ENCODE measurements around the gene KLF17. TPM values are rescaled to one million over a fixed set of nuclear protein-coding genes. Genes with fewer than 3 reads are reported as not detected.

KLF17 gene, protein sequence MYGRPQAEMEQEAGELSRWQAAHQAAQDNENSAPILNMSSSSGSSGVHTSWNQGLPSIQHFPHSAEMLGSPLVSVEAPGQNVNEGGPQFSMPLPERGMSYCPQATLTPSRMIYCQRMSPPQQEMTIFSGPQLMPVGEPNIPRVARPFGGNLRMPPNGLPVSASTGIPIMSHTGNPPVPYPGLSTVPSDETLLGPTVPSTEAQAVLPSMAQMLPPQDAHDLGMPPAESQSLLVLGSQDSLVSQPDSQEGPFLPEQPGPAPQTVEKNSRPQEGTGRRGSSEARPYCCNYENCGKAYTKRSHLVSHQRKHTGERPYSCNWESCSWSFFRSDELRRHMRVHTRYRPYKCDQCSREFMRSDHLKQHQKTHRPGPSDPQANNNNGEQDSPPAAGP
- 0.36 and 0.59 TPM in 2 replicates for total RNA-seq

DNA sequence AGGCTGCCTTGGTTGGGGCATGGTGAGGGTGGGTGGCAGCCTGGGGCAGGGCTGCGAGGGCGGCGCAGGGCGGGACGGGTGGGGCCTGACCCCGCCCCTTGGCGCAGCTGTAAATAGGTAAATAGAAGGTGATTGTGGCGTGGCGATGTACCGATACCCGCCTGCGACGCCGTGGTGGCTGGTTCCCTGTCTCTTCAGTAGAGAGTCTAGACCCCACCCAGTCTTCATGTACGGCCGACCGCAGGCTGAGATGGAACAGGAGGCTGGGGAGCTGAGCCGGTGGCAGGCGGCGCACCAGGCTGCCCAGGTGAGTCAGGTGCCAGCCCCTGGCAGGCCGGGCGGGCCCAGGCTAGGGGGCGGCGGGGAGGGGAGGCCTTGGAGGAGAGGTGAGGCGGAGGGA, at the start of gene KLF17:
Gene KLF17 (plus strand): TSS at position 140 of the 400 bp plus-strand sequence. CDS start 87 bp downstream, at position 227.
- Histone ChIP-seq H3K27ac (ENCODE audit: low read depth, low read length) (no peak within 1 kb of the TSS), H3K4me1 (ENCODE audit: insufficient read depth, low read length) (no peaks in the 10 kb centered on the region), H2AFZ (ENCODE audit: low read length) (no peak within 1 kb of the TSS), H3K4me2 (ENCODE audit: insufficient read depth, low read length) (no peak within 1 kb of the TSS), H3K36me3 (ENCODE audit: insufficient read depth, low read length) (no peaks in the 10 kb centered on the region), H3K27me3 (ENCODE audit: insufficient read depth, low read length) (no peaks in the 10 kb centered on the region), H4K20me1 (ENCODE audit: insufficient read depth, low read length) (no peaks in the 10 kb centered on the region), H3K9me3 (ENCODE audit: low read depth, low read length) (no peaks in the 10 kb centered on the region), H3K4me3 (ENCODE audit: insufficient read depth, low read length) (no peak within 1 kb of the TSS), H3K79me2 (ENCODE audit: insufficient read depth, low read length) (no peaks in the 10 kb centered on the region)
- TF ChIP-seq, protein P1, sequence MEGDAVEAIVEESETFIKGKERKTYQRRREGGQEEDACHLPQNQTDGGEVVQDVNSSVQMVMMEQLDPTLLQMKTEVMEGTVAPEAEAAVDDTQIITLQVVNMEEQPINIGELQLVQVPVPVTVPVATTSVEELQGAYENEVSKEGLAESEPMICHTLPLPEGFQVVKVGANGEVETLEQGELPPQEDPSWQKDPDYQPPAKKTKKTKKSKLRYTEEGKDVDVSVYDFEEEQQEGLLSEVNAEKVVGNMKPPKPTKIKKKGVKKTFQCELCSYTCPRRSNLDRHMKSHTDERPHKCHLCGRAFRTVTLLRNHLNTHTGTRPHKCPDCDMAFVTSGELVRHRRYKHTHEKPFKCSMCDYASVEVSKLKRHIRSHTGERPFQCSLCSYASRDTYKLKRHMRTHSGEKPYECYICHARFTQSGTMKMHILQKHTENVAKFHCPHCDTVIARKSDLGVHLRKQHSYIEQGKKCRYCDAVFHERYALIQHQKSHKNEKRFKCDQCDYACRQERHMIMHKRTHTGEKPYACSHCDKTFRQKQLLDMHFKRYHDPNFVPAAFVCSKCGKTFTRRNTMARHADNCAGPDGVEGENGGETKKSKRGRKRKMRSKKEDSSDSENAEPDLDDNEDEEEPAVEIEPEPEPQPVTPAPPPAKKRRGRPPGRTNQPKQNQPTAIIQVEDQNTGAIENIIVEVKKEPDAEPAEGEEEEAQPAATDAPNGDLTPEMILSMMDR (IDR thresholded peaks at IDR 0.05; ENCODE audit: extremely low read depth, low read depth, low read length), result no peak
- no peak for DNase-seq (ENCODE audit: insufficient read length, low spot score, missing footprints)

DNA sequence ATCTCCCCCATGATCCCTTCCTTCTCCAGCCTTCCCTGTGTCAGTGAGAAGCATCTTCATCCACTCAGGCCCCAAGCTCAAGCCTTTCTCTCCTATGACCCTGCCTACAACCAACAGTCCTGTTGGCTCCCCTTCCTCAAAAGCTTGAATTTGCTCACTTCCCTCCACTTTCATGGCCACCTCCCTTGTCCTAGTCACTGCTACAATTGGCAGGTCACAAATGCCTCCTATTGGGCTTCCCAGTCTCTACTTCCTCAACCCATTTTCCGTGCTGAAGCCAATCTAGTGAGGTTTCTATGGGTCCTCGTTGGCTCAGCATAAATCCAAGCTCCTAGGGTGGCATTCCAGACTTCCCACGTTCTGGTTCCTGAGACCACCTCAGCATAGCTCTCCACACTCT, 47.2 kb upstream of the KLF17 start:
- H3K4me2 ChIP-seq (ENCODE audit: insufficient read depth, low read length), result no peak overlapping the region

DNA sequence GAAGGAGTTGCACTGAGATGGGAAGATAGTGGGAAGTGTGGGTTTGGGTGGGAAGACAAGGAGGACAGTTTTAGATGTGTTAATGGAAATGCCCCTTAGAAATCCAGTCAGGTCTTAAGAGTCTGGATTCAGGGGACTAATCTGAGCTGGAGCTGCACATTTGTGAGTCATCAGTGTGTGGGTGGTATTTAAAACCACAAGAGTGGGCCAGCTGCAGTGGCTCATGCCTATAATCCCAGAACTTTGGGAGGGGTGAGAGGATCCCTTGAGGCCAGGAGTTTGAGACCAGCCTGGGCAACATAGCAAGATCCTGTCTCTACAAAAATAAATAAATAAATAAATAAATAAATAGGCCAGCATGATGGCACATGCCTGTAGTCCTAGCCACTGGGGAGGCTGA, 46.4 kb upstream of the KLF17 start:
- Histone ChIP-seq H3K27me3 (ENCODE audit: insufficient read depth, low read length) (no peaks in the 10 kb centered on the region), H3K4me1 (ENCODE audit: insufficient read depth, low read length) (peaks cover 8% of the 10 kb centered on the region), H2AFZ (ENCODE audit: low read length) (no peak overlapping the region), H4K20me1 (ENCODE audit: insufficient read depth, low read length) (no peaks in the 10 kb centered on the region), H3K9me3 (ENCODE audit: low read depth, low read length) (no peaks in the 10 kb centered on the region), H3K36me3 (ENCODE audit: insufficient read depth, low read length) (no peaks in the 10 kb centered on the region), H3K27ac (ENCODE audit: low read depth, low read length) (no peak overlapping the region), H3K79me2 (ENCODE audit: insufficient read depth, low read length) (no peaks in the 10 kb centered on the region), H3K4me3 (ENCODE audit: insufficient read depth, low read length) (no peak overlapping the region), H3K4me2 (ENCODE audit: insufficient read depth, low read length) (no peak overlapping the region)
- DNase-seq (ENCODE audit: insufficient read length, low spot score, missing footprints), result peak; percentile 91
- TF ChIP-seq, protein P1 (IDR thresholded peaks at IDR 0.05; ENCODE audit: extremely low read depth, low read depth, low read length), result no peak

More for the DNA sequence above, 47.2 kb upstream of the KLF17 start:
- Histone ChIP-seq H3K27ac (ENCODE audit: low read depth, low read length) (no peak overlapping the region), H4K20me1 (ENCODE audit: insufficient read depth, low read length) (no peaks in the 10 kb centered on the region), H3K9me3 (ENCODE audit: low read depth, low read length) (no peaks in the 10 kb centered on the region), H3K4me3 (ENCODE audit: insufficient read depth, low read length) (no peak overlapping the region), H3K4me1 (ENCODE audit: insufficient read depth, low read length) (peaks cover 8% of the 10 kb centered on the region), H3K27me3 (ENCODE audit: insufficient read depth, low read length) (no peaks in the 10 kb centered on the region), H2AFZ (ENCODE audit: low read length) (no peak overlapping the region), H3K79me2 (ENCODE audit: insufficient read depth, low read length) (no peaks in the 10 kb centered on the region), H3K36me3 (ENCODE audit: insufficient read depth, low read length) (no peaks in the 10 kb centered on the region)
- TF ChIP-seq, protein P1 (IDR thresholded peaks at IDR 0.05; ENCODE audit: extremely low read depth, low read depth, low read length), result no peak
- no peak for DNase-seq (ENCODE audit: insufficient read length, low spot score, missing footprints)

DNA sequence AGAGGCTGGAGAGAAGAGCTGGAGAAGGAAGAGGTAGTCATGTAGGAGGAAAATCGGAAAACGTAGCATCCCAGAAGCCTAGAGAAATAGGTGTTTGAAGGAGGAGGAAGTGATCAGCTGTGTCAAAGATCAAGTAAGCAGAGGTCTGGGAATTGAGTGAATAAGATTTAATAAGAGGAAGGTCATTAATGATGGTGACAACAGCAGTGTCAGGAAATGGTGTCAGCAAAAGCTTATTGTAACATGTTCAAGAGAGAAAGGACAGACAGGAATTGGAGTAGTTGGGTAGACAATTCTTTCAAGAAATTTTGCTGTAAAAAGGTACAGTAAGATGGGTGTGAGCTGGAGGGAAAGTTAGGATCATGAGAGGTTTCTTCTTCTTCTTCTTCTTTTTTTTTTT, 45.8 kb upstream of the KLF17 start:
- Histone ChIP-seq H4K20me1 (ENCODE audit: insufficient read depth, low read length) (no peaks in the 10 kb centered on the region), H3K36me3 (ENCODE audit: insufficient read depth, low read length) (no peaks in the 10 kb centered on the region), H3K4me3 (ENCODE audit: insufficient read depth, low read length) (no peak overlapping the region), H3K79me2 (ENCODE audit: insufficient read depth, low read length) (no peaks in the 10 kb centered on the region), H2AFZ (ENCODE audit: low read length) (no peak overlapping the region), H3K9me3 (ENCODE audit: low read depth, low read length) (no peaks in the 10 kb centered on the region), H3K4me2 (ENCODE audit: insufficient read depth, low read length) (no peak overlapping the region), H3K27me3 (ENCODE audit: insufficient read depth, low read length) (no peaks in the 10 kb centered on the region), H3K27ac (ENCODE audit: low read depth, low read length) (no peak overlapping the region), H3K4me1 (ENCODE audit: insufficient read depth, low read length) (peaks cover 8% of the 10 kb centered on the region)
- TF ChIP-seq, protein P1 (IDR thresholded peaks at IDR 0.05; ENCODE audit: extremely low read depth, low read depth, low read length), result no peak
- DNase-seq (ENCODE audit: insufficient read length, low spot score, missing footprints), result no peak
